SK-N-DZ (cell line): ENCODE measurements around the gene SCCPDH.
"Not testable (repeated sequence)": the region's sequence is repeated elsewhere in the genome, so short reads cannot be mapped to it uniquely, and the experiment has no call there.

Experiments
- DNase-seq: peaks from one replicate; pipeline ENCODE4 v3.0.0-alpha.2; 2015; ENCODE audit warnings: low spot score

The SCCPDH gene

DNA sequence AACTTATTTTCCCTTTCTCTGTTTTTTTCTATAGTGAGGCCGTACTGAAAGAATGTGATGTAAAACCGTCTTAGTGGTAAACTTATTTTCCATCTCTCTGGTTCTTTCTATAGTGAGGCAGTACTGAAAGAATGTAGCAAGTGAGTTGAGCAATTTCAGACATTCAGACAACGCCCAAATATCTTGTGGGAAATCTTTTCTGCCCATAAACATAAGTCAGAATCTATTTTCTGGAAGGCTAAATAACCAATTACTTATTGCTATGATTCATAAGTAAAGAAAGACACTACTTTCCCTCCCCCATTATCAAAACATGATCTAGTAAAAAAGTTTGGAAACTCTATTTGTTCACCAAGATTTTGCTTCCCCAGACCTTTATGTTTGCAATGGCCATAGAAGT, 18.8 kb upstream of the SCCPDH start:
- DNase-seq, result no peak

DNA sequence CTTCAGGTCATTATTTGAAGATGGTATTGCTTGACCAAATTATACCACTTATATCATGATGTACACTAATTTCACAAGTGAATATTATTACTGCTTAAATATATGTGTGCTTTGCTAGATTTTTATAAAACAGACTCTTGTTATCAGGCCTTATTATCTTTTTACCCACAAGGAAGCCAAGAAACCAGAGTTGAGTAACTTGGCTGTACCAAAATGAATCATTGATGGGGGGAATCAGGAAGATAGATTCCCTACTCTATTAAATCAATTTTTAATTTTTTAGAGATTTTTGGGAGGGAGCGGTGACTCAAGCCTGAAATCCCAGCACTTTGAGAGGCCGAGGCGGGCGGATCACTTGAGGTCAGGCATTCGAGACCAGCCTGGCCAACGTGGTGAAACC, 16.0 kb upstream of the SCCPDH start:
- no peak for DNase-seq

DNA sequence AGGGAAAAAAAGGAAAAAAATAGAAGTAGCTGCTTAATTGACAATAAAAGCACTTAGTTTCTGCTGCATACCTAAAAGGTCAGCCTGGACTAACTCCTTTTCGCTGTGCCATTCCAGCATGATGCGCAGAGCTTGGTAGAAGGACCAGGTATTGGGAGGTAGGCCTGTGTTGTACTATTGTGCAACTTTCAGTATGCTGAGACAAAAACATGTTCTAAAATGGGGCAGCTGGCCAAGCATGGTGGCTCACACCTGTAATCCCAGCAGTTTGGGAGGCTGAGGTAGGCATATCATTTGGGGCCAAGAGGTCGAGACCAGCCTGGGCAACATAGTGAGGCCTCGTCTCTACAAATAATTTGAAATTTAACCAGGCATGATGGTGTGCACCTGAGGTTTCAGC, 15.0 kb upstream of the SCCPDH start:
- no peak for DNase-seq

DNA sequence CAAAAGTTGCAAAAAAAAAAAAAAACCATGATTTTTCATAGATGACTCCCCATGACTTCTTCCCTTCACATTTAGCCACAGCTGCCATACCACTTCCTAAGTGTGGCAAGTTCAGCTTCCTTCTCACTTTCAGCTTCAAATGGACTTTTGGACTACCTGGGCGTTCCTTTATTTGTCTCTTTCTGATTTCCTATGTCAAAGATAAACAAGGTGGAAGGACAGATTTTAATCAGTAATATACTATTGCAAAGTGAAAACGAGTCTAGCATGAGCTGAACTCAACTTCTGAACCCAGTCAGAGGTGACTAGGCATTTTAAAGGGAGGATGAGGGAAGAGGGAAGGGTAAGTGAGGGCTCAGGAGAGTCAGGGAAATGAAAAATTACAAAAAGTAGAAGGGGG, 14.4 kb upstream of the SCCPDH start:
- no peak for DNase-seq

DNA sequence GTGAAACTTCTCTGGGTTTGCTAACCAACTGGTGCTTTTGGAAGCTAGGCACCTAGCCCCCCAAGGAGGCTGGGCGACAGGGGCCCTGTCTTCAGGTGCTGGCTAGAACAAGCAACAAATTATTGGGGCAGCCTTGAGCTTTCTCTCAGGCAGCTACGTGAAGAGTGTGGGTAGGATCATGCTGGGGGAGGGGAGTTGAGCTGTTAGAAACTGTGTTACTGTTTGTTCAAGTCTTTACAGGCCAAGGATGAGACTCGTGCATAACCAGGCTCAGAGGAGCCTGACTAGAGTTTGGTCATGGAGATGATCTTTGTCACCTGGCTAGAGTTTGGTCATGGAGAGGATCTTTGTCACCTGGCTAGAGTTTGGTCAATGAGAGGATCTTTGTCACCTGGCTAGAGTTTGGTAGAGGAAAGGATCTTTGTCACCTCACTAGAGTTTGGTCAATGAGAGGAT, 12.6 kb upstream of the SCCPDH start:
- no peak for DNase-seq

DNA sequence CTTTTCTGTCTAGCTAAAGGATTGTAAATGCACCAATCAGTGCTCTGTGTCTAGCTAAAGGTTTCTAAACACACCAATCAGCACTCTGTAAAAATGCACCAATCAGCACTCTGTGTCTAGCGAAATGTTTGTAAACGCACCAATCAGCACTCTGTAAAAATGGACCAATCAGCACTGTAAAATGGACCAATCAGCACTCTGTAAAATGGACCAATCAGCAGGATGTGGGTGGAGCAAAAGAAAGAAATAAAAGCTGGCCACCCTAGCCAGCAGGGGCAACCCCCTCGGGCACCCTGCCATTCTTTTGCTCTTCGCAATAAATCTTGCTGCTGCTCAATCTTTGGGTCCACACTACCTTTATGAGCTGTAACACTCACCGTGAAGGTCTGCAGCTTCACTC, 11.8 kb upstream of the SCCPDH start:
- DNase-seq, result not testable (repeated sequence)

DNA sequence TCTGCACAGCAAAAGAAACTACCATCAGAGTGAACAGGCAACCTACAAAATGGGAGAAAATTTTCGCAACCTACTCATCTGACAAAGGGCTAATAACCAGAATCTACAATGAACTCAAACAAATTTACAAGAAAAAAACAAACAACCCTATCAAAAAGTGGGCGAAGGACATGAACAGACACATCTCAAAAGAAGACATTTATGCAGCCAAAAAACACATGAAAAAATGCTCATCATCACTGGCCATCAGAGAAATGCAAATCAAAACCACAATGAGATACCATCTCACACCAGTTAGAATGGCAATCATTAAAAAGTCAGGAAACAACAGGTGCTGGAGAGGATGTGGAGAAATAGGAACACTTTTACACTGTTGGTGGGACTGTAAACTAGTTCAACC, 4.8 kb upstream of the SCCPDH start:
- not testable (repeated sequence) for DNase-seq

DNA sequence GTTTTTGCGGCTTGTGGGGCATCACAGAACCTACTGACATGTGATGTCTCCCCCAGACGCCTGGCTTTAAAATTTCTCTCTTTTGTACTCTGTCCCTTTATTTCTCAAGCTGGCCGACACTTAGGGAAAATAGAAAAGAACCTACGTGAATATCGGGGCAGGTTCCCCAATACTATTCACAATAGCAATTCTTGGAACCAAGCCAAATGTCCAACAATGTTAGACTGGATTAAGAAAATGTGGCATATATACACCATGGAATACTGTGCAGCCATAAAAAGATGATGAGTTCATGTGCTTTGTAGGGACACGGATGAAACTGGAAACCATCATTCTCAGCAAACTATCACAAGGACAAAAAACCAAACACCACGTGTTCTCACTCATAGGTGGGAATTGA, 3.4 kb upstream of the SCCPDH start:
- not testable (repeated sequence) for DNase-seq

DNA sequence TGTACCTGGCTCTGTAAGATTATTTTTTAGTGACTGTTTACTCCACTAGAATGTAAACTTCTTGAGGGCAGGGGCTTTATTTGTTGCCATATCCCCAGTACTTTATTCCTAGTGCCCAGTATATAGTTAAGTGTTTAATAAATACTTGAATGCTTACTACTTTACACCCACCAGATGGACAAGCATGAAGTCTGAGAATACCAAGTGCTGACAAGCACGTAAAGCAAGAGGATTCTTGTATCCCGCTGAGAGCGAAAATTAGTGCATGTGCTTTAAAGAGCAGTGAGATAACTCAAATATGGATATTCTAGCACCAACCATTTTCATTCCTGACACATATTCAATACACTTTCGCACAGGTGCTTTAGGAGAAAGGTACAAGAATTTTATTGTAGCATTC, 1.5 kb upstream of the SCCPDH start:
- no peak for DNase-seq

DNA sequence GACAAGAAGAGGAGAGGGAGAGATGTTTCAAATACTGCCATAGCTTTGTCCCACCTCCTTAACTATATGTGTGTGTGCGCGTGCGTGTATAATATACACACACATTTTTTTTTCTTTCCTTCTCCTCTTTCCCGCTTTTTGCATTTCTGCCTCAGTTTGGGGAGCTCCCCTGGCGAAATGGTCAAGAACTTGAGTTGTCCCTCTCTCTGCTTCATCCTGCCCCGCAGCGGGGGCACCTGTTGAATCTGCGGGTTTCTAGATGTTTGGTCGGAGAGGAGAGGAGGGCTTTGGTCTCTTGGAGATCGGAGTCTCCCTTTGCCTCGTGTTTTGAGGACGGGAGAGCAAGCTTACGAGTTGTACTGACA, 504 bp downstream of the SCCPDH start:
- peak; percentile 49 for DNase-seq

DNA sequence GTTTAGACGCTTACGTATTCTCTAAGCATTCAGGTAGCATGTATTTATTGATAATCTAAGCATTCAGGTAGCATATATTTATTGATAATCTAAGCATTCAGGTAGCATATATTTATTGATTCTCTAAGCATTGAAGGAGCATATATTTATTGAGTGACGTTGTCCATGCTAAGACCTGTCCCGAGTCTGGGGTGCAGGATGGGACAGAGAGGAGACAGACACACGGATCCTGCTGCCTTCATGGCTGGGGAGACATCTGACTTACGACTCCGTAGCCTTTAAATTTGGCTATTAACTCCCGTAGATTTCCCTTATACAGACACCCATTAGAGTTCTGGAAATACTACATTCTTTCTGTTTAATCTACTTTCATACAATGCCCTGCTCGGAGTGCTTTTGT, 982 bp downstream of the SCCPDH start:
- no peak for DNase-seq

DNA sequence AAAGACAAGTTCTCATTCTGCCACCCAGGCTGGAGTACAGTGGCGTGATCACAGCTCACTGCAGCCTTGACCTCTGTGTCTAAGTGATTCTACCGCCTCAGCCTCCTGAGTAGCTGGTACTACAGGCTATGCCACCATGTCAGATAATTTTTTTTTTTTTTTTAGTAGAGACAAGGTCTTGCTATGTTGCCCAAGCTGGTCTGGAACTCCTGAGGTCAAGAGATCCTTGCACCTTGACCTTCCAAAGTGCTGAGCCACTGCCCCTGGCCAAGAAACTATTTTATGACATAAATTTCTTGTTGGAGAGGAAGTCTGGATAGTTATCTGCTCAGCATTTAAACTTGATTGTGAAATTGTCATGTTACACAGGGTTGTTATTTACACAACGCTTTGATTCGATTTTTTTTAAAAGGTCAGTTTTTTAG, 2.1 kb downstream of the SCCPDH start:
- no peak for DNase-seq

DNA sequence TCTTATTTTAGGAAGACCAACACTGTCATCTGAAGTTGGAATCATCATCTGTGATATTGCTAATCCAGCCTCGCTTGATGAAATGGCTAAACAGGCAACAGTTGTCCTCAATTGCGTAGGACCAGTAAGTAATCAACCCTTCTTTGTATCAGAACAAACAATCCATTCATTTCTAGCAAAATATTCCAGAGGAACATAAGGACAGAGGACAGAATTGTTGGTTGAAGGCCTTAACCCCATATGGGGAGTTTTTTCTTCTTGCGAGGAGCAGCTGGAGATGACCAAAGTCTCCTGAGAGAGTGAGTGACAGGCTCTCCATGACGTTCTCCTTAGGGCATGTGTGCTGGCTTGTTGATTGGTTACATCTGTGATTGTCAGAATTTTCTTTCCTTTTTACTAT, 2.7 kb downstream of the SCCPDH start:
- DNase-seq, result no peak

DNA sequence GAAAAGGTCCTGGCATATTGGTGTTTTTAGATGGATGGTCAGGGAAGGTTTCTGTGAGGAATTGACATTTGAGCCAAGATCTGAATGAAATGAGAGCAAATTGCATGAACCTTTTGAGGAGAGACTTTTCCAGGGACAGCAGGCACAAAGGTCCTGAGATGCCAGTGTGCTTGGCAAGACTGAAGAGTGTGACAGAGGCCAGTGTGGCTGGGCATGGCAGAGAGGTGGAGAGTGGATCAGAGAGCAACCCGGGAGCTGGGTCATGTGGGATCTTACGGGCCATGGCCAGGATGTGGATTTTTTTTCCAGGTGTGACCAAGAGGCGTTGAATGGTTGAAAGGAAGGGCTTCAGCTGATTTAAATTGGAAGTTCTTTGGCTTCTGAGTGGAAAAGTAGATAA, 3.4 kb downstream of the SCCPDH start:
- no peak for DNase-seq

DNA sequence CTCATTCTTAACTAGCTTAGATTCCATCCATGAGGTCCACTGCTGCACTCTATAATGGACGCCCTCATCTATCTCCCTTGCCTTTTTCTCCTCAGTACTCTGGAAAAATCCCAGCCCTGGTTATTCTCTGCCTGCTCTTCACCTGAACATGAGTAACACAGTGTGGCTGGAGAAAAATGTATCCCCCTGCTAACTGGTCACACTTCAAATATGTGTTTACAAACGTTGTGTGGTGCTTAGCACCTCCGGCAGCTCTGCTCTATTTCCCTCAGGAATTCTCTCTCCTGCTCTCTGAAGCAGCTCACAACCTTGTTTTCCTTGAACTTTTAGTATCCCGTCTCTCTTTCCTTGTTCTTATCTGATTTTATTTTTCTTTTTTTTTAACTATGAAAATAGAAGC, 4.1 kb downstream of the SCCPDH start:
- DNase-seq, result no peak

DNA sequence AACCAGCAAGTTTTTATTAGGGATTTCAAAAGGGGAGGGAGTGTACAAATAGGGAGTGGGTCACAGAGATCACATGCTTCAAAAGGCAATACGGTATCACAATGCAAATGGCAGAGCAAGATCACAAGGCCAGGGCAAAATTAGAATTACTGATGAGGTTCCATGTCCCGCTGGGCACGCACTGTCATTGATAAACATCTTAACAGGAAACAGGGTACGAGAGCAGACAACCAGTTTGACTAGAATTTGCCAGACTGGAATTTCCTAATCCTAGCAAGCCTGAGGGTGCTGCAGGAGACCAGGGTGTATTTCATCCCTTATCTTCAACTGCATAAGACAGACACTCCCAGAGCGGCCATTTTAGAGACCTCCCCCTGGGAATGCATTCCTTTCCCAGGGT, 4.8 kb downstream of the SCCPDH start:
- DNase-seq, result peak; percentile 52

DNA sequence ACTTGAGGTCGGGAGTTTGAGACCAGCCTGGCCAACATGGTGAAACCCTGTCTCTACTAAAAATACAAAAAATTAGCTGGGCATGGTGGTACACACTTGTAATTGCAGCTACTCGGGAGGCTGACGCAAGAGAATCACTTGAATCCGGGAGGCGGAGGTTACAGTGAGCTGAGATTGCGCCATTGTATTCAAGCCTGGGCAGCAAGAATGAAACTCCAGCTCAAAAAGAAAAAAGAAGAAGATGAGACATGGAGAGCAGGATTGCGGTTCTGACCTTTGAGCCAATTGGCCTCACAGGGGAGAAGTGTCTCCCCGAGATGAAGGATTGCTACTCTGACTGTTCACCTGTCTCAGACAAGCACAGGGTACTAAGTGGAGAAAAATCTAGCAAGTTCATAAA, 6.6 kb downstream of the SCCPDH start:
- no peak for DNase-seq

DNA sequence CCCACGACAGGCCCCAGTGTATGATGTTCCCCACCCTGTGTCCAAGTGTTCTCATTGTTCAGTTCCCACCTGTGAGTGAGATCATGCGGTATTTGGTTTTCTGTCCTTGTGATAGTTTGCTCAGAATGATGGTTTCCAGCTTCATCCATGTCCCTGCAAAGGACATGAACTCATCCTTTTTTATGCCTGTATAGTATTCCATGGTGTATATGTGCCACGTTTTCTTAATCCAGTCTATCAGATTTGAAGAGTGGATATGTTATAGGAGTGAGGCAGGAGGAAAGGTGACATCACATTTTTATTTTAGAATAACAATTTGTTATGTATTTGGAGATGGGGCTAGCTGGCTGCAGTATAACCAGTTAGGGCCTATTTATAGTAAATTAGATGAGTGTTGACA, 7.7 kb downstream of the SCCPDH start:
- DNase-seq, result not testable (repeated sequence)

DNA sequence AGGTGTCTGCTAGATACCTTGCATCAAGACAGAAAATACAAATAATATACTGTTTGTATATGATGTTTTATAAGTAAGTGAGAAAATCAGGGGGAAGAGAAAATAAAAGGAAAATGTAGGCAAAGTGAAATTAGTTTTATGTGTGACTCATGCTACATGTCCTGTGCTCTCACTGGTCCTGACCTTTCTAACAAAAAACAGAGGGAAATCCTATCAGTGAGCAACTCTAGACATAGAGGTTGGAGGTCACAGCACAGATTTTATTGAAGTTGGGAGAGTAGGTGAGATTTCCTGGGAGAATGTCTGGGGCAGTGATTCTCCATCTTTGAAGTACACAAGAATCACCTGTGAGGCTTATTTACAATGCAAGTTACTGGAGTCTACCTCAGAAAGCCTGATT, 9.5 kb downstream of the SCCPDH start:
- DNase-seq, result no peak

DNA sequence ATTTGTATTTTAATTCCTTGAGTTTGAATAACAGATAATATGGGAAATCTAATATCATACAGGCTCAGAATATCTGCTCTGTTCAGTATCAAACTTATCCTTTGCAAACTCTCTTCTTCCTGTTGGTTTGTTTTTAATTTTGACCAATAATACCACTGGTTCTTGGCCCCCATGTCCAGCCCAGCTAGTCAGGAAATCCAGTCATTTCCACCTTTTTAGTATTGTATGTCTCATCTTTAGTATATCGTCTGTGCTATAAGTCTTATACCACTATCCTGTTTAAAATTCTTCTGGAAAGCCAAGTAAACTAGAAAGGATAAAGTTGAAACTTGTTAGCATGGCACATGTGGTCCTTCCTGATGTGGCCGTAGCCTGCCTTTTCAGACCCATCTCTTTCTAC, 10.7 kb downstream of the SCCPDH start:
- DNase-seq, result no peak

DNA sequence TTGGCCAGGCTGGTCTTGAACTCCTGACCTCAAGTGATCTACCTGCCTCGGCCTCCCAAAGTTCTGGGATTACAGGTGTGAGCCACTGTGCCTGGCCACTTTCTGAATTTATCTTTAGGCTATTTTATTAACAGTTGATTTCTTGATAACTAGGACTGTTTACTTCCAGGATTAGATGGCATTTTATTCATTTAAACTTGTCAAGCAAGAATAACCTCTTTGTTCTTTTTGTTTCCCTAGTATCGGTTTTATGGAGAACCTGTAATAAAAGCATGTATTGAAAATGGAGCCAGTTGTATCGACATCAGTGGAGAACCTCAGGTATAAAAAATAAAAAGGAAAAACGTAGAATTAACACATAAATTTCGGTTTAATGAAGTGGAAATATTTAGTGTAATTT, 11.5 kb downstream of the SCCPDH start:
- no peak for DNase-seq

DNA sequence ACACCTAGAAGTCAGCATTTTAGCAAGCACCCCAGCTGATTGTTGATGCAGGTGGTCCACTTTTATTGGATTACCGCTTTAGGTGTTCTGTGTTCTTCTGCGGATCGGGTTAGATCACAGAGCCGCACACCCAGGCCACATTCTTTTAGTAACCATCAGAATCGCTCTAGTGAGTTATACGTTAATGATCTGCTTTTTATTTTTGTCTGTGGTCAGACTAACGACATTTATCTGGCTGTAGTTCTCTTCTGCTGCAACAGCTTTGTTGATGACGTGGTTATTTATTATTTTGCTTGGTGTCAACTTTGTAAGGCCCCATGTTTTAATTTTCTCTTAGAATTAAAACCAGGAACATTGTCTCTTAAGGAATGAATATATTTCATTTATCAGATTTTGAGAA, 18.2 kb downstream of the SCCPDH start:
- no peak for DNase-seq

DNA sequence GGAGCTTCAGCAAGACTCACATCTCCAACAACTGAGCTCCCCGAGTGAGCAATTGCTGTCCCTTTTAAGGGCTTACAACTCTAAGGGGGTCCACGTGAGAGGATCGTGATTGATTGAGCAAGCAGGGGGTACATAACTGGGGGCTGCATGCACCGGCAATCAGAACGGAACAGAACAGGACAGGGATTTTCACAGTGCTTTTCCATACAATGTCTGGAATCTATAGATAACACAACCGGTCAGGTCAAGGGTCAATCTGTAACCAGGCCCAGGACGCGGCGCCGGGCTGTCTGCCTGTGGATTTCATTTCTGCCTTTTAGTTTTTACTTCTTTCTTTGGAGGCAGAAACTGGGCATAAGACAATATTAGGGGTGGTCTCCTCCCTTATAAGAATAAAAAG, 21.9 kb downstream of the SCCPDH start:
- not testable (repeated sequence) for DNase-seq

DNA sequence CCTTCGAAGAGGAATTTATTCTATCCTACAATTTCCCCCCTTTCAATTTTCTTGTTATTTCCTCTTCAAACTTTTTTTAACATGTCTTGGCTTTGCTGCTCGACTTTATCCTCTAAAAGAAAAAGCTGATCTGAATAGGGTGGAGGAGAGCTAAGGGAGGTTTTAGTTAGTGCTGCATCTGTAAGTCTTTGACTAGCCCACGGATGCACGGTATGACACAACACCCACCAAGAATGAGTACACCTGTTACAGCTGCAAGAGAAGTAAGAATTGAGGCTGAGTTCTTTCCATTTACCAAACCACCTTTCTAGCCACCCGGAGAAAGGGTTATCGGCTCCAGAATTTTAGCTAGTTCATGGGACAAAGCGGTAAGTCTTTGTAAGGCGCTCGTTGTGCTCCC, 23.8 kb downstream of the SCCPDH start:
- DNase-seq, result no peak

DNA sequence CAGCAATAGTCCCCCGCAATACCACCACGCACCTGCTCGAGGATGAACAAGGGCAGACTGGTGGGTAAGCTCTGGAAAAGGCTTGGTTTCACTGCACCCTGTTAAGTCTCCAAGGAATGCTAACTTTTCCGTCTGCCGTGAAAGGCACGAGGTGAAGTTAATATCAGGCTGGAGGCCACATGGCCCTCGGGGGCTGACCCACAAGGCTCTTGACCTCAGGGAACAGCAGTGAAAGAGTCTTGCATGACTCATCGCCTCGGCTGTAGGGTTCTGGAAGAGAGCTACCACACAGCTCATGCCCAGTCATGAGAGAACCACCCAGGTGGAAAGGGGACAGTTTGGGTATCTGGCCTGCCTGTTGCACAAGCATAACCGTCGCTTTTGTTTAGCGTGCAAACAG, 24.7 kb downstream of the SCCPDH start:
- DNase-seq, result no peak
